Chondrocyte (in vitro differentiated cells): Measurements from ENCODE around the gene TNRC6C. TPM values are rescaled to one million over a fixed set of nuclear protein-coding genes. Genes with fewer than 3 reads are reported as not detected.

Experiments
- DNase-seq: peaks from one replicate; pipeline ENCODE4 v3.0.0; 2021; ENCODE audit warnings: mixed read lengths, low spot score
- H3K27ac Mint-ChIP-seq: one replicate; pipeline ENCODE4 v1.8.0; 2021; ENCODE audit warnings: mild to moderate bottlenecking, moderate library complexity, mixed read lengths; ENCODE audit not compliant: unreplicated experiment
- H3K27me3 Mint-ChIP-seq: 2 replicates; pipeline ENCODE4 v1.8.0; 2021; ENCODE audit warnings: low read depth, mixed read lengths
- H3K36me3 Mint-ChIP-seq: 2 replicates; pipeline ENCODE4 v1.8.0; 2021; ENCODE audit warnings: low read depth, mixed read lengths
- H3K4me1 Mint-ChIP-seq: 2 replicates; pipeline ENCODE4 v1.8.0; 2021; ENCODE audit warnings: low read depth, mild to moderate bottlenecking, mixed read lengths
- H3K4me3 Mint-ChIP-seq: one replicate; pipeline ENCODE4 v1.8.0; 2021; ENCODE audit warnings: mild to moderate bottlenecking, moderate library complexity, mixed read lengths; ENCODE audit not compliant: unreplicated experiment
- H3K9me3 Mint-ChIP-seq: 2 replicates; pipeline ENCODE4 v1.8.0; 2021; ENCODE audit warnings: low read depth, mixed read lengths
- total RNA-seq: library from RNA; stranded (reverse); gene quantifications from 3 replicates; pipeline ENCODE4 v1.2.1, GENCODE V29; 2021
- TF ChIP-seq, protein P1 (sequence below): fragments of 200-600 bp; sonication (generic); IDR thresholded peaks from 2 replicates; pipeline ENCODE4 v1.5.0; 2021; ENCODE audit warnings: antibody characterized with exemption, mild to moderate bottlenecking, moderate library complexity

The TNRC6C gene
- total RNA-seq, 1 donor from 2014 or later = 19.8 TPM

DNA sequence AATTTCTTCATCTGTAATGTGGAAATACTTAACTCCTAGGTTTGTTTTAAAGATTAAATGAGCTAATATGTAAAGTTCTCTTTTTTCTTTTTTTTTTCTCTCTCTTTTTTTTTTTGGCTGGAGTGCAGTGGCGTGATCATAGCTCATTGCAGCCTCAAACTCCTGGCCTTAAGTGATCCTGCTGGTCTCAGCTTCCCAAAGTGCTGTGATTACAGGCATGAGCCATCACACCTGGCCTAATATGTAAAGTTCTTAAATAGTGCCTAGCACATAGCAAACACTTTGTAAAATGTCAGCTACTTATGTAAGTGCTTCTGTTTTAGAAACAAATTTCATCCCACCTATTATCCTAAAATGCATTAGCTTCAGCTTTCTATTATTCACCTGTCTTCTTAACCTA is 130.0 kb downstream of the TNRC6C start:
- TF ChIP-seq, protein P1, sequence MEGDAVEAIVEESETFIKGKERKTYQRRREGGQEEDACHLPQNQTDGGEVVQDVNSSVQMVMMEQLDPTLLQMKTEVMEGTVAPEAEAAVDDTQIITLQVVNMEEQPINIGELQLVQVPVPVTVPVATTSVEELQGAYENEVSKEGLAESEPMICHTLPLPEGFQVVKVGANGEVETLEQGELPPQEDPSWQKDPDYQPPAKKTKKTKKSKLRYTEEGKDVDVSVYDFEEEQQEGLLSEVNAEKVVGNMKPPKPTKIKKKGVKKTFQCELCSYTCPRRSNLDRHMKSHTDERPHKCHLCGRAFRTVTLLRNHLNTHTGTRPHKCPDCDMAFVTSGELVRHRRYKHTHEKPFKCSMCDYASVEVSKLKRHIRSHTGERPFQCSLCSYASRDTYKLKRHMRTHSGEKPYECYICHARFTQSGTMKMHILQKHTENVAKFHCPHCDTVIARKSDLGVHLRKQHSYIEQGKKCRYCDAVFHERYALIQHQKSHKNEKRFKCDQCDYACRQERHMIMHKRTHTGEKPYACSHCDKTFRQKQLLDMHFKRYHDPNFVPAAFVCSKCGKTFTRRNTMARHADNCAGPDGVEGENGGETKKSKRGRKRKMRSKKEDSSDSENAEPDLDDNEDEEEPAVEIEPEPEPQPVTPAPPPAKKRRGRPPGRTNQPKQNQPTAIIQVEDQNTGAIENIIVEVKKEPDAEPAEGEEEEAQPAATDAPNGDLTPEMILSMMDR = no peak
- H3K36me3 Mint-ChIP-seq = peaks cover 36% of the 10 kb centered on the region
- H3K27ac Mint-ChIP-seq = no peak overlapping the region
- no peak for DNase-seq
- no peaks in the 10 kb centered on the region for H3K4me1 Mint-ChIP-seq
- no peaks in the 10 kb centered on the region for H3K9me3 Mint-ChIP-seq
- H3K4me3 Mint-ChIP-seq = no peak overlapping the region
- no peaks in the 10 kb centered on the region for H3K27me3 Mint-ChIP-seq

DNA sequence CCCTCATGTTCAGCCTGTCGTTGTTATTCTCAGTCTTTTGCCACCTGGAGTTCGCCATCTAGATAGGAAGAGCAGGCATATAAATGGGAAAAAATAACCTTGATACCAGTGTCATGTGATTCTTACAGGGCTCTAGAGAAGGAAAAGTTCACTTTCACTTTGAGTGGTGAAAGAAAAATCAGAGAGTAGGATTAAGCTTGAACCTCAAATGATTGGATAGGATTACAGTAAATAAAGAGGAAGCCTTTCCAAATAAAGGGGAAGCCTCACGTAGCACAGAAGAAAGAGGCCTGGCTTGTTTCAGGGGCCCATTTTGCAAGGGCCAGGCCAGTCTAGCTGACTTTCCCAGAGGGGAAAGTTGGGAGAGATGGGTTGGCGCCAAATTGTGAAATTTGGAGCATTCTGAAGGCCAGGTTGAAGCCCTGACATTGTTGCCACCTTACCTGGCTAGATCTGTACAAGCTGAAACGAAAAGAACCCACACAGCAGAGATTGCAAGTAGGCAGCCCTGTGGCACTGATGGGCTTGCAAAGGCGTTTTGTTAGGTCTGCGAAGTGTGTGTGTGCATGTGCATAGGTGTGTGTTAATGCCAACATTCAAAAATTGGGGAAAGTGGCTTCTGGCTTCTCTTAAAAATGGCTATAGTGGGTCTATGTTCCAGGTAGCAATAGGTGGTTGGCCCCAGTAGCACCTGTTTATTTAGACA is 131.2 kb downstream of the TNRC6C start:
- H3K4me1 Mint-ChIP-seq = no peaks in the 10 kb centered on the region
- H3K36me3 Mint-ChIP-seq = peaks cover 41% of the 10 kb centered on the region
- H3K27ac Mint-ChIP-seq = no peak overlapping the region
- no peaks in the 10 kb centered on the region for H3K9me3 Mint-ChIP-seq
- TF ChIP-seq, protein P1 = no peak
- no peak for DNase-seq
- H3K4me3 Mint-ChIP-seq = no peak overlapping the region
- no peaks in the 10 kb centered on the region for H3K27me3 Mint-ChIP-seq

DNA sequence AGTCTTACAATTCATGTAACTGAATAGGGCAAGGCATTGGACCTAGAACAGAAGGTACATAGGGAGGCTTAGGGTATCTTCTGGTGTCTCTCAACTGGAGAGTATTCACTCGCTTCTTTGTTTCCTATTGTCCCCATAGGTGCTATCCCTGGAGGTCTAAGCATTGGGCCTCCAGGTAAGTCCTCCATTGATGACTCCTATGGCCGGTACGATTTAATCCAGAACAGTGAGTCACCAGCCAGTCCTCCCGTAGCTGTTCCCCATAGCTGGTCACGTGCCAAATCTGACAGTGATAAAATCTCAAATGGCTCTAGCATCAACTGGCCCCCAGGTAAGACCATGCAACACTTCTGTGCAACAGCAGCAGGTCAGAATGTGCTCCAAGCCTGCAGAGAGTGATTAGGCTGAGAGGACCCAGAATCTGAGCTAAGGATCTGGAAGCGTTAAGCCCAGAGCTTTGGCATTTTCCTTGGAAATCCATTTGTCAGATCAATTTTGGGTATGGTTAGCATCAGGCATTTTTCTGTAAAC is 134.4 kb downstream of the TNRC6C start:
- DNase-seq = no peak
- H3K27ac Mint-ChIP-seq = no peak overlapping the region
- H3K36me3 Mint-ChIP-seq = peaks cover 36% of the 10 kb centered on the region

DNA sequence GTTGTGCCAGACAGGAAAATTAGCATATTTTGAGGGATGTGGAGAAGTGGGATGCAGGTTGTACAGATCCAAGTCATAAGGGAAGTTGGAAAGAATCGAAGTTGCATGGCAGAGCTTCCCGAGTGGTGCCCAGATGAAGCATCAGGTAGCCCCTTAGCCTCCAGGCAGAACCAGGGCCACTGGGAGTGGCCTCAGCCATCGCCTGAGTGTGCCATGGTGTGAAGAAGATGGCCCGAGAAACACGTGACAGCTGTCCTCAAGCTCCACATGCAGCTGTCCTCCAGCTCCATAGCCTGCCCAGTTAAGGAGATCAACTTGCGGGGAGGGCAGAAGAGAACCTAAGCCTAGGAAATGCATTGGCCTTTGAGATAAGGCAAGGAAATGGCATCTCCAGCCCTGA is 136.5 kb downstream of the TNRC6C start:
- Mint-ChIP-seq H3K27ac (no peak overlapping the region), H3K4me3 (no peak overlapping the region), H3K4me1 (no peaks in the 10 kb centered on the region), H3K9me3 (no peaks in the 10 kb centered on the region), H3K27me3 (no peaks in the 10 kb centered on the region), H3K36me3 (peaks cover 45% of the 10 kb centered on the region)
- no peak for DNase-seq
- TF ChIP-seq, protein P1 = no peak

More for the DNA sequence above, 134.4 kb downstream of the TNRC6C start:
- Mint-ChIP-seq H3K27me3 (no peaks in the 10 kb centered on the region), H3K9me3 (no peaks in the 10 kb centered on the region), H3K4me1 (no peaks in the 10 kb centered on the region), H3K4me3 (no peak overlapping the region)
- TF ChIP-seq, protein P1 = no peak

DNA sequence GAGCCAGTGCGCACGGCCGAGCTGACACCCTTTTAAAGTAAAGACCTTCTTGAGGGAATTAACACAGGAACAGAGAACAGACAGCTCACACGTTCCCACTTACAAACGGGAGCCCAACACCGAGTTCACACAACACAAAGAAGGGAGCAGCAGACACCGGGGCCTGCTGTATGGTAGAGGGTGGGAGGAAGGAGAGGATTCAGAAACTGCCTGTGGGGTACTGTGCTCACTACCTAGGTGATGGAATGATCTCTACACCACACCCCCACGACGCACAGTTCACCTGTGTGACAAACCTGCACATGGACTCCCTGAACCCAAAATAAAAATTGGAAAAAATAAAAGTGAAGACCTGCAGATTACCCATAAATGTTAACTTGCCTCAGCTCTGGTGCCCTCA is 137.6 kb downstream of the TNRC6C start:
- Mint-ChIP-seq H3K4me3 (no peak overlapping the region), H3K36me3 (peaks cover 48% of the 10 kb centered on the region), H3K4me1 (no peaks in the 10 kb centered on the region), H3K27me3 (no peaks in the 10 kb centered on the region), H3K9me3 (peaks cover 2% of the 10 kb centered on the region), H3K27ac (no peak overlapping the region)
- TF ChIP-seq, protein P1 = no peak
- DNase-seq = no peak
